Measurements from ENCODE around the gene ZNF653.

Gene ZNF653

GRCh38 chr19:11495481-11495880, 10.2 kb downstream of the ZNF653 start:
- Histone ChIP-seq H3K4me3 (replicated peaks; ENCODE audit: insufficient read depth, low read length) (no peak overlapping the region), H3K27ac (replicated peaks) (no peak overlapping the region), H3K27me3 (ENCODE audit: insufficient read depth, poor library complexity, severe bottlenecking) (no peaks in the 10 kb centered on the region)
- no peak for TF ChIP-seq REST (IDR thresholded peaks at IDR 0.05; ENCODE audit: insufficient replicate concordance, low read depth)
- TF ChIP-seq GABPA (IDR thresholded peaks at IDR 0.05; ENCODE audit: low read depth): no peak
- no peak for TF ChIP-seq CTCF (IDR thresholded peaks at IDR 0.05; ENCODE audit: insufficient read depth, low read length)
- TF ChIP-seq SPI1 (IDR thresholded peaks at IDR 0.05; ENCODE audit: borderline replicate concordance, low read depth): no peak
- TF ChIP-seq POLR2AphosphoS5 (IDR thresholded peaks at IDR 0.05; ENCODE audit: low read depth): no peak
- no peak for DNase-seq (ENCODE audit: low read depth in 1 of 2, low spot score in 1 of 2)

DNA sequence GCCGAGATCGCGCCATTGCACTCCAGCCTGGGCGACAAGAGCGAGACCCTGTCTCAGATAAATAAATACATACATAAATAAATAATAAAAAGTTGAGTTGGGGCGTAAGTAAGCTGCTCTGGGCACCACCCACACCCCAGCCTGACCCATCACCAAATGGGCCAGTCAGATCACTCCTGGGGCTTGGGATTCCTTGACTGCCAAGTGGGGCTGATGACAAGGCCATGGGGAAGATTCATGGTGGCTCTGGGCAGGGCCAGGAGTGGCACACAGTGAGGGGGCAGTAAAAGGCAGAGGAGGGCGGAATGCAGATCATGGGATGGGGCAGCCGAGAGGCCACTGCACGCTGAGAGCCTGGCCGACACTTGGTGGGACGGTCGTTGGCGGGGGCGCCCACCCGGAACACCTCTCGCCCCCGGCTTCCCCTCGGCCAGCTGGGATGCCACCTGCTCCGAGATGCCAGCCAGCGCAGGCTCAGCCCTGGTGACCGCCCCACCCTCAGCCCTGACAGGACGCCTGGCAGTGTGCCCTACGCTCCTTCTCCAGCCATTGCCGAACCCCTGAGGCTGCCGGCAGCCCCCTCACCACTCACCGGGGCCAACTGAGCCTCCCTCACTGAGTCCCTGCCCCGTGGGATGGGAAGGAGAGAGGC, 10.9 kb downstream of the ZNF653 start:
- no peak for DNase-seq (ENCODE audit: low read depth in 1 of 2, low spot score in 1 of 2)
- Histone ChIP-seq H3K27ac (replicated peaks) (no peak overlapping the region), H3K4me3 (replicated peaks; ENCODE audit: insufficient read depth, low read length) (no peak overlapping the region), H3K27me3 (ENCODE audit: insufficient read depth, poor library complexity, severe bottlenecking) (no peaks in the 10 kb centered on the region)
- TF ChIP-seq SPI1 (IDR thresholded peaks at IDR 0.05; ENCODE audit: borderline replicate concordance, low read depth): no peak
- no peak for TF ChIP-seq POLR2AphosphoS5 (IDR thresholded peaks at IDR 0.05; ENCODE audit: low read depth)
- TF ChIP-seq GABPA (IDR thresholded peaks at IDR 0.05; ENCODE audit: low read depth): no peak
- TF ChIP-seq CTCF (IDR thresholded peaks at IDR 0.05; ENCODE audit: insufficient read depth, low read length): no peak
- TF ChIP-seq REST (IDR thresholded peaks at IDR 0.05; ENCODE audit: insufficient replicate concordance, low read depth): no peak

DNA sequence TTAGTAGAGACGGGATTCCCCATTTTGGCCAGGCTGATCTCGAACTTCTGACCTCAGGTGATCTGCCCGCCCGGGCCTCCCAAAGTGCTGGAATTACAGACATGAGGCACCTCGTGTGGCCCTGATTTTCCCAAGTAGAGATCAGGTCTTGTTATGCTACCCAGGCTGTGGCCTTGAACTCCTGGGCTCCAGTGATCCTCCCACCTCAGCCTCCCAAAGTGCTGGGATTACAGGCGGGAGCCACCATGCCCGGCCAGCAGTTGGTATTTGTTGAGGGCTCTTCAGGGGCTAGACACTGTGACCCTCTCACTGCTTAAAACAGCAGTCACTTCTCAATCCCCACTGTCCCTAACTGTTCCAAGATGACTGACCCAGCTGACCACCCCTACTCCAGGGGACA, 16.3 kb downstream of the ZNF653 start:
- TF ChIP-seq GABPA (IDR thresholded peaks at IDR 0.05; ENCODE audit: low read depth) (no peak), CTCF (IDR thresholded peaks at IDR 0.05; ENCODE audit: insufficient read depth, low read length) (no peak), SPI1 (IDR thresholded peaks at IDR 0.05; ENCODE audit: borderline replicate concordance, low read depth) (no peak), POLR2AphosphoS5 (IDR thresholded peaks at IDR 0.05; ENCODE audit: low read depth) (no peak), REST (IDR thresholded peaks at IDR 0.05; ENCODE audit: insufficient replicate concordance, low read depth) (no peak)
- Histone ChIP-seq H3K4me3 (replicated peaks; ENCODE audit: insufficient read depth, low read length) (no peak overlapping the region), H3K27me3 (ENCODE audit: insufficient read depth, poor library complexity, severe bottlenecking) (no peaks in the 10 kb centered on the region), H3K27ac (replicated peaks) (no peak overlapping the region)
- DNase-seq (ENCODE audit: low read depth in 1 of 2, low spot score in 1 of 2): no peak
